ENCODE data around the gene ARCN1.
"Not testable (repeated sequence)": the region's sequence is repeated elsewhere in the genome, so short reads cannot be mapped to it uniquely, and the experiment has no call there.

Gene ARCN1

DNA sequence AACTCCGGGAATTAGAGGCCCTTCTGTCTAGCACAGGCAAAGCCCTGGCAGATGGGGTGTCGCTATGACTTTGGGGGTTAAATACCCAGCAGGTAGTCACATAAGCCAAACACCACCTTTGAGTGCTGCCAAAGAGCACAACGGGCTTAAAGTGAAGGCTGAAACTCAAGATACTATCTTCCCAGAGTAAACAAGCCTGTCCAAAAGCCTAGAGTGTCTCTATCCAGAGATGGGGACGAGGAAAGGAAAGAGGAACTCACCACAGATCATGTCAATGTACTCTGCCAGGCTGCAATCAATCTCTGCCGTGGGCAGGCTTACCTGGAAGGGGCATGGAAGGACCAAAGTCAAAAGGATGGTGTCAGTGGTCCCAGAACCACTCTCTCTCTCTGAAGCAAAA lies 26.7 kb upstream of the ARCN1 start:
- no peak for DNase-seq

- no peak for DNase-seq
Measured at GRCh38 chr11:118547132-118547531, 25.1 kb upstream of the ARCN1 start.

DNA sequence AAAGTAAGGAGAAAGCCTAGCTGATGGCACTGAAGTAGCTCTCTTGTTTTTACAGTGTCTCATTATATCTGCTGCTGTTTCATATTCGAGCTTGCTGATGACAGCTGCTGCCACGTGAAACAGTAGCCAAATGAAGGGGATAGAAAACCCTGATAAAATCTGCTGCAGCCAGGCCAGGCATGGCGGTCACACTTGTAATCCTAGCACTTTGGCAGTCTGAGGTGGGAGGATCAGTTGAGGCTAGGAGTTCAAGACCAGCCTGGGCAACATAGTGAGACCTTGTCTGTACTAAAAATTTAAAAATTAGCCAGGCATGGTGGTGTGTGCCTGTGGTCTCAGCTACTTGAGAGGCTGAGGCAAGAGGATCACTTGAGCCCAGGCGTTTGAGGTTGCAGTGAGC lies 19.9 kb upstream of the ARCN1 start:
- DNase-seq: no peak

DNA sequence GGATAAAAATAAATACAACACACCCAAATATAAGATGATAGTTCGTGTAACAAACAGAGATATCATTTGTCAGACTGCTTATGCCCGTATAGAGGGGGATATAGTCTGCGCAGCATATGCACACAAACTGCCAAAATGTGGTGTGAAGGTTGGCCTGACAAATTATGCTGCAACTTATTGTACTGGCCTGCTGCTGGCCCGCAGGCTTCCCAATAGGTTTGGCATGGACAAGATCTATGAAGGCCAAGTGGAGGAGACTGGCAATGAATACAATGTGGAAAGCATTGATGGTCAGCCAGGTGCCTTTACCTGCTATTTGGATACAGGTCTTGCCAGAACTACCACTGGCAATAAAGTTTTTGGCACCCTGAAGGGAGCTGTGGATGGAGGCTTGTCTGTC lies 11.4 kb upstream of the ARCN1 start:
- no peak for DNase-seq

- no peak for DNase-seq
Measured at GRCh38 chr11:118565051-118565450, 7.2 kb upstream of the ARCN1 start.

GRCh38 chr11:118569670-118570069 lies 2.5 kb upstream of the ARCN1 start:
- no peak for DNase-seq

DNA sequence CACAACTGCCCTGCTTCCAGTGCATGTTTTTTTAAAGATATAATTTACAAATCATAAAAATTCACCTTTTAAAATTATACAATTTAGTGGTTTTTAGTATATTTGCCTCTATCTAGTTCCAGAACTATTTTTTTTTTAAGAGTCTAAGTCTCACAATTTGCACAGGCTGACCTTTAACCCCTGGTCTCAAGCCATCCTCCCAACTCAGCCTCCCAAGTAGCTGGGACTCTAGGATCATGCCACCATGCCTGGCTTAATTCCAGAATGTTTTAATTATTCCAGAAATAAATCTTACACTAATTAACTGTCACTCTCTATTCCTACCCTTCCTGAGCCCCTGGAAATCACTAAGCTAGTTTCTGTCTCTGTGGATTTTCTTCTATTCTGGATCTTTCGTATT lies 1.4 kb upstream of the ARCN1 start:
- DNase-seq: no peak

GRCh38 chr11:118571701-118572060 lies 528 bp upstream of the ARCN1 start:
- not testable (repeated sequence) for DNase-seq

DNA sequence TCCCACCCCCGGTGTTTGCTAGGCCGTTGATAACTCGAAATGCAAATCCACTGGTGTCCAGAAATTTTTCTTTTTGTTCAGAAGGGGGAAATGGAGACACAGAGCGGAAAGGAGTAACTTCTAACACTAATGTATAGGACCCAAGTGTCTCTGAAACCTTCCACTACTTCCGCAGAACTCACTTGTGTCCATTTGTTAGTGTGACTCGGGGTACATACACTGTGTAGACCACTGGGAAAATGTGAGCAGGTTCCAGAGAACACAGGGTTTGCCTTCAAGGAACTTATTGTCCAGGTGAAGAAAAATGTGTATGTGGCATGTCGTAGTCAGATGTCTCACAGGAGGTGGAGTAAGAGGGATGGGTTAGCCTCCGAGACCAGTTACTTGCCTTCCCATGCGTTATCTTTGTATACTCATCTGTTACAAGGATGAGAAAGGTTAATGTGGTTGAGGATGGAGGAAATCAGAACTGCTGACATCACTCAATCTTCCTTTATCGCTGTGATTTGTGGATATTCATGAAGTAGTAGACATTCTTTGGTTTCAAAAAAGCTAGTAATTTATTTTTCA lies 857 bp downstream of the ARCN1 start:
- DNase-seq: no peak

- no peak for DNase-seq
Measured at GRCh38 chr11:118574636-118575035, 2.4 kb downstream of the ARCN1 start.

GRCh38 chr11:118577995-118578394 lies 5.8 kb downstream of the ARCN1 start:
- DNase-seq: not testable (repeated sequence)

DNA sequence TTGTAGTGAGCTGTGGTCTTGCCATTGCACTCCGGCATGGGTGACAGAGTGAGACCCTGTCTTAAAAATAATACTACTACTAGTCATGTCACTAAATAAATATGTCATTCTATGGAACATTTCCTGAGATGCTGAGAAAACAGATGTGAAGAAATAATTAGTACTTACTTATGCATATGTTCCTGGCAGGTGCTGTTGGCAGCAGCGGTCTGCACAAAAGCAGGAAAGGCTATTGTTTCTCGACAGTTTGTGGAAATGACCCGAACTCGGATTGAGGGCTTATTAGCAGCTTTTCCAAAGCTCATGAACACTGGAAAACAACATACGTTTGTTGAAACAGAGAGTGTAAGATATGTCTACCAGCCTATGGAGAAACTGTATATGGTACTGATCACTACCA lies 8.8 kb downstream of the ARCN1 start:
- no peak for DNase-seq

GRCh38 chr11:118587952-118588351 lies 15.7 kb downstream of the ARCN1 start:
- no peak for DNase-seq

DNA sequence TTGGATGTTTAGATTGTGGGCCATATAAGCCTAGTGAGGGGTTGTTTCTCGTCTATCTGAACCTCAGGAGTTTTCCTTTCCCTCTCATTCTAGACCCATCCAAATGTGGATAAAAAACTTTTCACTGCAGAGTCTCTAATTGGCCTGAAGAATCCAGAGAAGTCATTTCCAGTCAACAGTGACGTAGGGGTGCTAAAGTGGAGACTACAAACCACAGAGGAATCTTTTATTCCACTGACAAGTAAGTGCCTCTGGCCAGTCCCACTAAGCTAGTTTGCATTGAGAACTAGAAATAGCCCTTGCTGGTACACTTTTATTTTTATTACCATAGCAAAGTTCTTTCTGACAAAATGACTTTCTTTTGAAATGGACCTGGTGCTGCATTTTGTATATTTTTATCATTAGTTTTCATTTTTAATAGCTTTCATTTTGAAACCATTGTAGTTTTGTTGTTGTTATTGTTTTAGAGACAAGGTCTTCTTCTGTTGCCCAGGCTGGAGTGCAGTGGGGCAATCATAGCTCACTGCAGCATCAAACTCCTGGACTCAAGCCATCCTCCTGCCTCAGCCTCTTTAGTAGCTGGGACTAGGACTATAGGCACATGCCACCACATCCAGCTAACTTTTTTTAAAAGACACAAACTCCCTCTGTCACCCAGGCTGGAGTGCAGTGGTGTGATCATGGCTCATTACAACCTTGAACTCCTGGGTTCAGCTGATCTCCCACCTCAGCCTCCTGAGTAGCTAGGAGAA lies 20.6 kb downstream of the ARCN1 start:
- DNase-seq: no peak

- not testable (repeated sequence) for DNase-seq
Measured at GRCh38 chr11:118594984-118595383, 22.8 kb downstream of the ARCN1 start.

GRCh38 chr11:118596224-118597146 lies 24.3 kb downstream of the ARCN1 start:
- DNase-seq: no peak

DNA sequence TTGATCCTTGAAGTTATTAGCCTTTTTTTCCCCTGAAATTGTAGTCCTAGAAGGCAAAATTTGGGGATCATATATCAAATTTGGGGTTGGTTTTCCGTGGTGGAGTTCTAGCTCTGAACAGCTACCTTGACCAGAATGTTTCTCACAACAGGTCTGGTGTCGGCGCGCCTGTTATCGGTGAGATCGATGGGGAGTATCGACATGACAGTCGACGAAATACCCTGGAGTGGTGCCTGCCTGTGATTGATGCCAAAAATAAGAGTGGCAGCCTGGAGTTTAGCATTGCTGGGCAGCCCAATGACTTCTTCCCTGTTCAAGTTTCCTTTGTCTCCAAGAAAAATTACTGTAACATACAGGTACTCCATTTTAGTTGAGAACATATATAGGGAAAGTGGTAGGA lies 25.3 kb downstream of the ARCN1 start:
- DNase-seq: no peak

- no peak for DNase-seq
Measured at GRCh38 chr11:118602331-118602730, 30.1 kb downstream of the ARCN1 start.

- DNase-seq: not testable (repeated sequence)
Measured at GRCh38 chr11:118603709-118604108, 31.5 kb downstream of the ARCN1 start.

DNA sequence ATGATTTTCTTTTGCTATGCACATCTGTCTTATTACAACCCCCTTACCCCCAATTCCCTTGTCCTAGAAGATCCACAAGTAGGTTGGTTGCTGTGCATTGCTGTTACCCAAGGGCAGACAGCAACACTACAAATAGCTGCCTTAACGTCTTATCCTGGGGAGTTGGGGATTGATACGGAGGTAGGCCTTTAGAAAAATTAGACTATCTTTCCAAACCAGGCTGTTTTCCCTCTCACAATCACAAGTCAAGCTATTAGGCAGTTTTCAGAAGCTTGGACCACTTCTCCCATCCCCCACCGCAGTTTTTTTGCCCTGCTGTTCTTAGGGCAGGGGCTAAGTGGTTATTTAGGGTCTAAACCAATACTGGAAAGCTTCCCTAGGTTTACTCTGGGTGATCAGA lies 32.4 kb downstream of the ARCN1 start:
- DNase-seq: no peak

- DNase-seq: no peak
Measured at GRCh38 chr11:118605116-118605867, 33.1 kb downstream of the ARCN1 start.

GRCh38 chr11:118606157-118606843 lies 34.1 kb downstream of the ARCN1 start:
- DNase-seq: no peak

DNA sequence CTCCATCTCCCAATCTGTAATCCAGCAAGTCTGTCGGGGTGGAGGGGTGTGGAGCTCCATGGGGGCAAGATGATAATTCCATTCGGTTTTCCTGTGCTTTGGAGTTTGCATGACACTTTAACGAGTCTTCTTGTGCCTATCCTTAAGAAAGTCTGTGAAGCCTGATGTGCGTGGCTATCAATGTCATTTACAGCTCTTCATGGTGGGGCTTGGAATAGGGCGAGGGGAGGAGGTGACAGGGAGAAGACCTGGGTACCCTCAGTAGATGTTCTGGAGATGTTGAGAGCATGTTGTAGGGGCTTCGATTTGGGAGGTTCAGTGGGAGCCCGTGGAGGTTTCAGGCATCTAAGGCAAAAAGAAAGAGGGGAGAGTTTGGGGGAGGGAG lies 34.6 kb downstream of the ARCN1 start:
- DNase-seq: no peak

Data from cortex of kidney (tissue), 1 donor.